GM12875 (cell line): ENCODE measurements around the gene POLR2H.
A peak's percentile ranks its signal among the peaks of the same experiment; 100 is the strongest.

Experiments
- H3K4me3 ChIP-seq: one replicate; pipeline ENCODE4 v1.5.1; 2011; ENCODE audit warnings: low read depth, low read length, control low read depth
- TF ChIP-seq, protein P1 (sequence below): IDR thresholded peaks from 2 replicates; pipeline ENCODE4 v1.5.1; 2011; ENCODE audit warnings: low read depth, mild to moderate bottlenecking, control low read depth, inconsistent platforms, low read length, moderate library complexity, borderline replicate concordance; ENCODE audit not compliant: insufficient read depth

The POLR2H gene

DNA sequence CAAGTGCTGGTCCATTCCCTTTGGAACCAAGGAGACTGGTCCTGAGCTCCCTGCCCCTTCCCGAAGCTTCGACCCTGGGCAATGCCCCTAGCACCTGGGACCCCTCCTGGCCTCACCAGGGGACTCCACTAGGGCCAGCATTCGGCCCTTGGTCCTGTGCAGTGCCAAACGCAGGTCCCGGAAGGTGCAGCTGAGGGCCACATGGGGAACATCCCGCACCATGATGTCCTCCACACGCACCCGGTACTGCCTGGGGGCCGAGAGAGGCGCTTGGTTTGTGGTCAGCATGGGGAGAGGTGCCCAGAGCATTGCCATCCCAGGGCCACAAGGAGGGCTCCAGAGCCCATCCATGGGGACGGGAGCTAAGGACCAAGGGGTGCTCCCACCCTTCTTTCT is 8.0 kb upstream of the POLR2H start:
- TF ChIP-seq, protein P1, sequence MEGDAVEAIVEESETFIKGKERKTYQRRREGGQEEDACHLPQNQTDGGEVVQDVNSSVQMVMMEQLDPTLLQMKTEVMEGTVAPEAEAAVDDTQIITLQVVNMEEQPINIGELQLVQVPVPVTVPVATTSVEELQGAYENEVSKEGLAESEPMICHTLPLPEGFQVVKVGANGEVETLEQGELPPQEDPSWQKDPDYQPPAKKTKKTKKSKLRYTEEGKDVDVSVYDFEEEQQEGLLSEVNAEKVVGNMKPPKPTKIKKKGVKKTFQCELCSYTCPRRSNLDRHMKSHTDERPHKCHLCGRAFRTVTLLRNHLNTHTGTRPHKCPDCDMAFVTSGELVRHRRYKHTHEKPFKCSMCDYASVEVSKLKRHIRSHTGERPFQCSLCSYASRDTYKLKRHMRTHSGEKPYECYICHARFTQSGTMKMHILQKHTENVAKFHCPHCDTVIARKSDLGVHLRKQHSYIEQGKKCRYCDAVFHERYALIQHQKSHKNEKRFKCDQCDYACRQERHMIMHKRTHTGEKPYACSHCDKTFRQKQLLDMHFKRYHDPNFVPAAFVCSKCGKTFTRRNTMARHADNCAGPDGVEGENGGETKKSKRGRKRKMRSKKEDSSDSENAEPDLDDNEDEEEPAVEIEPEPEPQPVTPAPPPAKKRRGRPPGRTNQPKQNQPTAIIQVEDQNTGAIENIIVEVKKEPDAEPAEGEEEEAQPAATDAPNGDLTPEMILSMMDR, result no peak
- no peak overlapping the region for H3K4me3 ChIP-seq

- TF ChIP-seq, protein P1, result peak; percentile 87
- H3K4me3 ChIP-seq, result no peak overlapping the region
Measured at GRCh38 chr3:184354121-184354728, 7.3 kb upstream of the POLR2H start.

- TF ChIP-seq, protein P1, result no peak
- no peak overlapping the region for H3K4me3 ChIP-seq
Measured at GRCh38 chr3:184354754-184355153, 6.8 kb upstream of the POLR2H start.

GRCh38 chr3:184355261-184356040 is 6.1 kb upstream of the POLR2H start:
- TF ChIP-seq, protein P1, result no peak
- H3K4me3 ChIP-seq, result no peak overlapping the region

GRCh38 chr3:184357248-184358123 is 4.0 kb upstream of the POLR2H start:
- H3K4me3 ChIP-seq, result no peak overlapping the region
- TF ChIP-seq, protein P1, result no peak

- TF ChIP-seq, protein P1, result no peak
- H3K4me3 ChIP-seq, result no peak overlapping the region
Measured at GRCh38 chr3:184358124-184358767, 3.3 kb upstream of the POLR2H start.
